Progenitor cell of endocrine pancreas (in vitro differentiated cells): ENCODE data around the gene BTNL8. TPM values are rescaled to one million over a fixed set of nuclear protein-coding genes. Genes with fewer than 3 reads are reported as not detected.

ENCODE experiments used
- DNase-seq: peaks from one replicate; pipeline ENCODE4 v3.0.0; 2021; ENCODE audit warnings: low spot score; ENCODE audit not compliant: unreplicated experiment
- H3K27ac Mint-ChIP-seq: 2 replicates; pipeline ENCODE4 v1.8.0; 2021; ENCODE audit warnings: mild to moderate bottlenecking, moderate library complexity, mixed read lengths
- H3K27me3 Mint-ChIP-seq: 2 replicates; pipeline ENCODE4 v1.8.0; 2021; ENCODE audit warnings: mixed read lengths
- H3K36me3 Mint-ChIP-seq: 2 replicates; pipeline ENCODE4 v1.8.0; 2022; ENCODE audit warnings: mixed read lengths; ENCODE audit not compliant: insufficient read depth
- H3K4me1 Mint-ChIP-seq: 2 replicates; pipeline ENCODE4 v1.8.0; 2021; ENCODE audit warnings: low read depth, mixed read lengths
- H3K4me3 Mint-ChIP-seq: 2 replicates; pipeline ENCODE4 v1.8.0; 2021; ENCODE audit warnings: low read depth, mild to moderate bottlenecking, moderate library complexity, mixed read lengths
- H3K9me3 Mint-ChIP-seq: 2 replicates; pipeline ENCODE4 v1.8.0; 2021; ENCODE audit warnings: low read depth, mixed read lengths
- total RNA-seq: library from RNA; stranded (reverse); gene quantifications from 2 replicates; pipeline ENCODE4 v1.2.1, GENCODE V29; 2021
- TF ChIP-seq, protein P1 (sequence below): fragments of 200-600 bp; sonication (generic); IDR thresholded peaks from one replicate; pipeline ENCODE4 v1.5.0; 2021; ENCODE audit warnings: antibody characterized with exemption, mild to moderate bottlenecking; ENCODE audit not compliant: unreplicated experiment

BTNL8 gene
- total RNA-seq, 1 donor from 2014 or later, result not detected

DNA sequence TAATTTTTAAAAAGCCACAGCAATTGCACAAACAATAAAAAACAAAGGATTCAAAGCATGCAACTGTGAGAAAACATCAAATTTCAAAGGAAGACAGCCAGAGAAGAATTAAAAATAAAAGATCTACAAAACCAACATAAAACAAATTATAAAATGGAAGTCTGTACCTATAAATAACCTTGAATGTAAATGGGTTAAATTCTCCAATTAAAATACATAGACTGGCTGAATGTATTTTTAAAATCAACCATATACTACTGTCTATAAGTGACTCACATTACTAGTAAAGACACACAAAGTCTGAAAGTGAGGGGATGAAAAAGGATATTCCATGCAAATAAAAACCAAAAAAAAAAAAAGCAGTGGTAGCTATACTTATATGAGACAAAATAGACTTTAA, 33.7 kb downstream of the BTNL8 start:
- Mint-ChIP-seq H3K36me3 (peaks cover 3% of the 10 kb centered on the region), H3K9me3 (peaks cover 14% of the 10 kb centered on the region), H3K27me3 (peaks cover 24% of the 10 kb centered on the region), H3K4me3 (no peak overlapping the region), H3K4me1 (no peaks in the 10 kb centered on the region), H3K27ac (no peak overlapping the region)
- TF ChIP-seq, protein P1, sequence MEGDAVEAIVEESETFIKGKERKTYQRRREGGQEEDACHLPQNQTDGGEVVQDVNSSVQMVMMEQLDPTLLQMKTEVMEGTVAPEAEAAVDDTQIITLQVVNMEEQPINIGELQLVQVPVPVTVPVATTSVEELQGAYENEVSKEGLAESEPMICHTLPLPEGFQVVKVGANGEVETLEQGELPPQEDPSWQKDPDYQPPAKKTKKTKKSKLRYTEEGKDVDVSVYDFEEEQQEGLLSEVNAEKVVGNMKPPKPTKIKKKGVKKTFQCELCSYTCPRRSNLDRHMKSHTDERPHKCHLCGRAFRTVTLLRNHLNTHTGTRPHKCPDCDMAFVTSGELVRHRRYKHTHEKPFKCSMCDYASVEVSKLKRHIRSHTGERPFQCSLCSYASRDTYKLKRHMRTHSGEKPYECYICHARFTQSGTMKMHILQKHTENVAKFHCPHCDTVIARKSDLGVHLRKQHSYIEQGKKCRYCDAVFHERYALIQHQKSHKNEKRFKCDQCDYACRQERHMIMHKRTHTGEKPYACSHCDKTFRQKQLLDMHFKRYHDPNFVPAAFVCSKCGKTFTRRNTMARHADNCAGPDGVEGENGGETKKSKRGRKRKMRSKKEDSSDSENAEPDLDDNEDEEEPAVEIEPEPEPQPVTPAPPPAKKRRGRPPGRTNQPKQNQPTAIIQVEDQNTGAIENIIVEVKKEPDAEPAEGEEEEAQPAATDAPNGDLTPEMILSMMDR, result no peak
- DNase-seq, result no peak

DNA sequence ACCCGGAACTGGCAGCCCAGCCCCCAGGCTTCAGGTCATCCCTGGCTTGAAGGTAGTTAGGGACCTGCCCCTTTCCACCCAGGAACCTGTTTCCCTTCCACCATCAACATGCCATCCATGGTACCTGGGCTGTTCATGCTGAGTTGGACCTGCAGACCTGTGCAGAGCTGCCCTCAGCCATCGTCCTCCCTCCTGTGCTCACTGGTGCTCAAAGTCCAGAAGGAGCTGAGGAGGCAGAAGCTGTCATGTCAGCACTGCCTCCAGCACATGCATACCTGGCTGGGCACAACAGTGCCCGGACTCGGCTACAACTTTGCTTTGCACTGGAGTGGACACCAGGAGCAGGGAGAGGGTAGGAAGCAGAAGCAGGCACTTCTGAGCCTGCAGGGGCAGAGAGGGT, 36.2 kb downstream of the BTNL8 start:
- H3K27me3 Mint-ChIP-seq, result peaks cover 14% of the 10 kb centered on the region
- peaks cover 24% of the 10 kb centered on the region for H3K9me3 Mint-ChIP-seq
- H3K4me1 Mint-ChIP-seq, result no peaks in the 10 kb centered on the region
- H3K4me3 Mint-ChIP-seq, result no peak overlapping the region
- DNase-seq, result no peak
- no peak overlapping the region for H3K27ac Mint-ChIP-seq
- TF ChIP-seq, protein P1, result no peak
- peaks cover 3% of the 10 kb centered on the region for H3K36me3 Mint-ChIP-seq

GRCh38 chr5:180938294-180938693, 39.3 kb downstream of the BTNL8 start:
- Mint-ChIP-seq H3K36me3 (peaks cover 3% of the 10 kb centered on the region), H3K4me1 (no peaks in the 10 kb centered on the region), H3K27me3 (peaks cover 29% of the 10 kb centered on the region), H3K4me3 (no peak overlapping the region), H3K27ac (no peak overlapping the region), H3K9me3 (peaks cover 19% of the 10 kb centered on the region)
- TF ChIP-seq, protein P1, result no peak
- no peak for DNase-seq

- no peaks in the 10 kb centered on the region for H3K4me1 Mint-ChIP-seq
- no peaks in the 10 kb centered on the region for H3K9me3 Mint-ChIP-seq
- TF ChIP-seq, protein P1, result no peak
- H3K4me3 Mint-ChIP-seq, result no peak overlapping the region
- H3K36me3 Mint-ChIP-seq, result no peaks in the 10 kb centered on the region
- peaks cover 30% of the 10 kb centered on the region for H3K27me3 Mint-ChIP-seq
- H3K27ac Mint-ChIP-seq, result no peak overlapping the region
- DNase-seq, result no peak
Observed at GRCh38 chr5:180950291-180950949, 51.5 kb downstream of the BTNL8 start.

DNA sequence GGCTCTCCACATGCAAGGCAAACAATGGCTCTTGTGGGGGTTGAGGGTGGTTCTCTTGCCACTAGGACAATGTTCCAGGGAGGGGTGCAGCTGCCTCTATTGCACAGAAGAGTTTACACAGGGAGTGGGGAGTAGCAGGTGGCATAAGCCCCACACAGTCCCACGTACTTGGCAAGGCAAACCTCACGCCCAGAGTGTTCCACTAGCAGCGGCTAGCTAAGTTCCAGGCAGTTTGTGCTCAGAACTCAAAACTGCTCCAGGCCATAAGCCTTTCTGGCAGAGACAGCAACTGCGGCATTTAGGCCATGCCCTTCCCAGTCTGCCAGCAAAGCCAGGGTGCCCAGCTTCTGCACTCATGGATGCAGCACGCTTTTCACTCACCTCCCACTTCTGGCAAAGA, 60.7 kb downstream of the BTNL8 start:
- H3K4me1 Mint-ChIP-seq, result peaks cover 1% of the 10 kb centered on the region
- TF ChIP-seq, protein P1, result no peak
- peaks cover 12% of the 10 kb centered on the region for H3K27me3 Mint-ChIP-seq
- no peaks in the 10 kb centered on the region for H3K9me3 Mint-ChIP-seq
- H3K27ac Mint-ChIP-seq, result no peak overlapping the region
- H3K4me3 Mint-ChIP-seq, result no peak overlapping the region
- no peak for DNase-seq
- H3K36me3 Mint-ChIP-seq, result no peaks in the 10 kb centered on the region
